ENCODE data around the gene PTPN3. TPM values are rescaled to one million over a fixed set of nuclear protein-coding genes. Genes with fewer than 3 reads are reported as not detected.
A peak's percentile ranks its signal among the peaks of the same experiment; 100 is the strongest.

Gene PTPN3
- total and polyA plus RNA-seq, 9 of the 15 experiments (the other 6 are each of a cell fraction or from before 2014, with no cell fraction given): 0.02 TPM; not detected in 8

DNA sequence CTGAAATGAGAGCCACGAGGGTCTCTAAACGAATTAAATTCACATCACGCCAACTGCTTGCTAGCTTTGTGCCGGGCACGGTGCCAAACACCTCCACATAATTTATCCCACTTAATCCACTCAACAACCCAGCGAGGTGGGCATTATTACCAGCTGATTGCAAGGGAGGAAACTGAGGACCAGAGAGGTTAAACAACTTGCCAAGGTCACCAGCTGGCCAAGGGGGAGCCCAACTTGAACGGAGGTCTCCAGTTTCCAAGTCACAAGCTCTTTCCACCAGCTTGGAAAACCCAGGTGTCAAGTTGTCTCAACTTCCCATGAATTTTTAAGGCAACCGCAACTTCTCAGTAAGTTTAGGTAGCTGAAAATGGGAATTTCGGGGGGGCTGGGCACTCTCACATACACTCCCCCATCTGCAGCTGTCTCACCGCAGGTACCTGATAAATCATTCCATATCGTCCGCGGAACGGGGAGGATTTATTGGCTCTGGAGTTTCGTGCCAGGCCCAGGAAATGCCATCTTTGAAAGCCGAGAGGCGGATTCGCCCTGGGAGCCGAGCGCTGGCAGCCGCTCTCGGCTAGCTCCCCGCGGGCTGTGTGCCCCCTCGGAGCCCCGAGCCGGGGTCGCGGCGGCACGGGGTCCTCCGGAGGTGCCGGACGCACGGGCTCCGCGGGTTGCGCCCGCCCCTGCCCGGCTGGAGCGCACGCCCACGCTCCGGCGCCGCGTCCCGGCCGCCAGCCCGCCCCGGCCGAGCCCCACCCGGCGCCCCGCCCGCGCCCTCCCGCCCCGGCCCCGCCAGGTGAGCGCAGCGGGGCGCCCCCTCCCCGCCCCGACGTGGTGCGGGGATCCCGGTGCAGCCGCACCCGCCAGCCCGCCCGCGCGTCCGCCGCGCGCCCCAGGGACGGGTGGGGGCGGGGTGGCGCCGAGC lies 617 bp downstream of the PTPN3 start:
- no peak for DNase-seq (ENCODE audit: extremely low read depth in 1 of 4, low spot score in 3 of 4)
- Histone ChIP-seq H3K4me3 (no peak overlapping the region), H3K9me1 (ENCODE audit: control insufficient read depth, insufficient read depth, low read length) (peaks cover 3% of the 10 kb centered on the region), H3K79me2 (ENCODE audit: control insufficient read depth, insufficient read depth, low read length) (no peaks in the 10 kb centered on the region), H3K36me3 (ENCODE audit: control insufficient read depth, insufficient read depth, low read length) (no peaks in the 10 kb centered on the region), H4K20me1 (replicated peaks; ENCODE audit: control insufficient read depth, insufficient read depth, low read length) (no peaks in the 10 kb centered on the region), H3K27me3 (ENCODE audit: control insufficient read depth in 2 of 2, insufficient read depth in 2 of 2, low read length in 2 of 2) (peaks cover 21 to 35% of the 10 kb centered on the region in 2 experiments), H3K9me3 (replicated peaks; ENCODE audit: control insufficient read depth, insufficient read depth, low read depth, low read length) (no peaks in the 10 kb centered on the region), H2AFZ (ENCODE audit: low read depth, low read length) (no peak overlapping the region), H3K27ac (ENCODE audit: extremely low read depth, low read depth, low read length) (no peak overlapping the region), H3K4me1 (replicated peaks in 1 of 2; ENCODE audit: control insufficient read depth in 2 of 2, insufficient read depth in 2 of 2, low read length in 2 of 2) (peaks cover 0 to 6% of the 10 kb centered on the region in 2 experiments; a peak in 2 of 5 replicates), H3K4me2 (ENCODE audit: insufficient read depth, low read length) (no peak overlapping the region), H3K9ac (ENCODE audit: insufficient read depth in 1 of 2, low read depth in 2 of 2, low read length in 2 of 2) (no peak overlapping the region)
- no peak for ATAC-seq
- no TSS peak for BruUV-seq (replicated peaks)
- intact Hi-C loops (cut with micrococcal nuclease): no loop called here
- ChIA-PET POLR2A (interaction anchor here (0.6 kb wide), 1 partner anchor 17 kb away, joined by 3 read pairs; no protein-coding TSS in a partner anchor), CTCF (ENCODE audit: low intra/inter-chr PET ratio) (no interaction called here)
- WGBS (ENCODE audit: insufficient coverage, low coverage, missing lambda C conversion rate): 5% methylated on average over 19 of the region's 82 CpGs
- FAIRE-seq: no peak
- TF ChIP-seq STAT5B (CRISPR knock-in tag; IDR thresholded peaks at IDR 0.05) (no peak), NFIC (IDR thresholded peaks at IDR 0.05) (peak; percentile 29; the same call in 1 of the 2 replicates)
- in situ Hi-C loops (cut with MboI): no loop called here

DNA sequence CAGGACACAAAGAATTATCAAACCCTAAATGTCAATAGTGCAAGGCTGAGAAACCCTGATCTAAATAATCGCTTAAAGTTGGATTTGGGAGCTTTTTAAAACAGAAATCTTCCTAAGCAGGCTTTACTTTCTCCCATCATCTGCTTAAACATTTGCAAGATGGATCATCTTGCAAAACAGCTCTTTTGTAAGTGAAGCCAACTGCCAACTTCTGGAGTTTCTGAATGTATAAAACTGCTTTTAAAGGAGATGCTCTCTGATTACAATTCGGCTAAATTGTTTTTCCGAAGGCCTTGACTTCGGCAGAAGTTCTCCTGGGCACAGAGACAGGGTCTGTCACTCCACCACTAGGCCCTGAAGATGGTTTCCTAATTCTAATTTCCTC lies 1.3 kb downstream of the PTPN3 start:
- H3K36me3 ChIP-seq (ENCODE audit: control insufficient read depth, insufficient read depth, low read length): no peaks in the 10 kb centered on the region
- WGBS (ENCODE audit: insufficient coverage, low coverage, missing lambda C conversion rate): 1% methylated on average over 4 of the region's 4 CpGs
- BruUV-seq (replicated peaks): no TSS peak
- intact Hi-C loops (cut with micrococcal nuclease): no loop called here
- H3K4me1 ChIP-seq (replicated peaks in 1 of 2; ENCODE audit: control insufficient read depth in 2 of 2, insufficient read depth in 2 of 2, low read length in 2 of 2): peaks cover 0 to 6% of the 10 kb centered on the region in 2 experiments; a peak in 2 of 5 replicates
- FAIRE-seq: no peak
- no peak overlapping the region for H3K4me2 ChIP-seq (ENCODE audit: insufficient read depth, low read length)
- no peak overlapping the region for H3K9ac ChIP-seq (ENCODE audit: insufficient read depth in 1 of 2, low read depth in 2 of 2, low read length in 2 of 2)
- DNase-seq (ENCODE audit: extremely low read depth in 1 of 4, low spot score in 3 of 4): no peak
- ChIA-PET POLR2A (no interaction called here), CTCF (ENCODE audit: low intra/inter-chr PET ratio) (no interaction called here)
- no peak for ATAC-seq
- no peaks in the 10 kb centered on the region for H3K9me3 ChIP-seq (replicated peaks; ENCODE audit: control insufficient read depth, insufficient read depth, low read depth, low read length)
- H3K27ac ChIP-seq (ENCODE audit: extremely low read depth, low read depth, low read length): no peak overlapping the region
- 0 out of 2 replicates have a peak, but pooled peaks cover 4% of the 10 kb centered on the region for H4K20me1 ChIP-seq (replicated peaks; ENCODE audit: control insufficient read depth, insufficient read depth, low read length)
- in situ Hi-C loops (cut with MboI): no loop called here
- H3K79me2 ChIP-seq (ENCODE audit: control insufficient read depth, insufficient read depth, low read length): no peaks in the 10 kb centered on the region
- peaks cover 20 to 40% of the 10 kb centered on the region in 2 experiments for H3K27me3 ChIP-seq (ENCODE audit: control insufficient read depth in 2 of 2, insufficient read depth in 2 of 2, low read length in 2 of 2)
- peaks cover 3% of the 10 kb centered on the region for H3K9me1 ChIP-seq (ENCODE audit: control insufficient read depth, insufficient read depth, low read length)
- no peak overlapping the region for H2AFZ ChIP-seq (ENCODE audit: low read depth, low read length)
- no peak overlapping the region for H3K4me3 ChIP-seq
- TF ChIP-seq MAFF (IDR thresholded peaks at IDR 0.05; ENCODE audit: low read length): no peak
- TF ChIP-seq ZNF79 (CRISPR knock-in tag; IDR thresholded peaks at IDR 0.05; ENCODE audit: low read depth): no peak
- TF ChIP-seq, protein P1, sequence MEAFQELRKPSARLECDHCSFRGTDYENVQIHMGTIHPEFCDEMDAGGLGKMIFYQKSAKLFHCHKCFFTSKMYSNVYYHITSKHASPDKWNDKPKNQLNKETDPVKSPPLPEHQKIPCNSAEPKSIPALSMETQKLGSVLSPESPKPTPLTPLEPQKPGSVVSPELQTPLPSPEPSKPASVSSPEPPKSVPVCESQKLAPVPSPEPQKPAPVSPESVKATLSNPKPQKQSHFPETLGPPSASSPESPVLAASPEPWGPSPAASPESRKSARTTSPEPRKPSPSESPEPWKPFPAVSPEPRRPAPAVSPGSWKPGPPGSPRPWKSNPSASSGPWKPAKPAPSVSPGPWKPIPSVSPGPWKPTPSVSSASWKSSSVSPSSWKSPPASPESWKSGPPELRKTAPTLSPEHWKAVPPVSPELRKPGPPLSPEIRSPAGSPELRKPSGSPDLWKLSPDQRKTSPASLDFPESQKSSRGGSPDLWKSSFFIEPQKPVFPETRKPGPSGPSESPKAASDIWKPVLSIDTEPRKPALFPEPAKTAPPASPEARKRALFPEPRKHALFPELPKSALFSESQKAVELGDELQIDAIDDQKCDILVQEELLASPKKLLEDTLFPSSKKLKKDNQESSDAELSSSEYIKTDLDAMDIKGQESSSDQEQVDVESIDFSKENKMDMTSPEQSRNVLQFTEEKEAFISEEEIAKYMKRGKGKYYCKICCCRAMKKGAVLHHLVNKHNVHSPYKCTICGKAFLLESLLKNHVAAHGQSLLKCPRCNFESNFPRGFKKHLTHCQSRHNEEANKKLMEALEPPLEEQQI (IDR thresholded peaks at IDR 0.05): no peak
- TF ChIP-seq, protein P2, sequence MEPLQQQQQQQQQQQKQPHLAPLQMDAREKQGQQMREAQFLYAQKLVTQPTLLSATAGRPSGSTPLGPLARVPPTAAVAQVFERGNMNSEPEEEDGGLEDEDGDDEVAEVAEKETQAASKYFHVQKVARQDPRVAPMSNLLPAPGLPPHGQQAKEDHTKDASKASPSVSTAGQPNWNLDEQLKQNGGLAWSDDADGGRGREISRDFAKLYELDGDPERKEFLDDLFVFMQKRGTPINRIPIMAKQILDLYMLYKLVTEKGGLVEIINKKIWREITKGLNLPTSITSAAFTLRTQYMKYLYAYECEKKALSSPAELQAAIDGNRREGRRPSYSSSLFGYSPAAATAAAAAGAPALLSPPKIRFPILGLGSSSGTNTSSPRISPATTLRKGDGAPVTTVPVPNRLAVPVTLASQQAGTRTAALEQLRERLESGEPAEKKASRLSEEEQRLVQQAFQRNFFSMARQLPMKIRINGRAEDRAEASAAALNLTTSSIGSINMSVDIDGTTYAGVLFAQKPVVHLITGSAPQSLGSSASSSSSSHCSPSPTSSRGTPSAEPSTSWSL (CRISPR knock-in tag; IDR thresholded peaks at IDR 0.05; ENCODE audit: borderline replicate concordance): no peak
- no peak for TF ChIP-seq GTF2E2 (tag; IDR thresholded peaks at IDR 0.05)
- no peak for TF ChIP-seq GATAD2B (IDR thresholded peaks at IDR 0.05; ENCODE audit: borderline replicate concordance)
- TF ChIP-seq, protein P3, sequence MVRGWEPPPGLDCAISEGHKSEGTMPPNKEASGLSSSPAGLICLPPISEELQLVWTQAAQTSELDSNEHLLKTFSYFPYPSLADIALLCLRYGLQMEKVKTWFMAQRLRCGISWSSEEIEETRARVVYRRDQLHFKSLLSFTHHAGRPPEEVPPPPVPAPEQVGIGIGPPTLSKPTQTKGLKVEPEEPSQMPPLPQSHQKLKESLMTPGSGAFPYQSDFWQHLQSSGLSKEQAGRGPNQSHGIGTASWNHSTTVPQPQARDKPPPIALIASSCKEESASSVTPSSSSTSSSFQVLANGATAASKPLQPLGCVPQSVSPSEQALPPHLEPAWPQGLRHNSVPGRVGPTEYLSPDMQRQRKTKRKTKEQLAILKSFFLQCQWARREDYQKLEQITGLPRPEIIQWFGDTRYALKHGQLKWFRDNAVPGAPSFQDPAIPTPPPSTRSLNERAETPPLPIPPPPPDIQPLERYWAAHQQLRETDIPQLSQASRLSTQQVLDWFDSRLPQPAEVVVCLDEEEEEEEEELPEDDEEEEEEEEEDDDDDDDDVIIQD (CRISPR knock-in tag; IDR thresholded peaks at IDR 0.05): no peak
